GM23338 (cell line): ENCODE measurements around the gene TUBA3E. TPM values are rescaled to one million over a fixed set of nuclear protein-coding genes. Genes with fewer than 3 reads are reported as not detected.
A peak's percentile ranks its signal among the peaks of the same experiment; 100 is the strongest.
"Not testable (repeated sequence)": the region's sequence is repeated elsewhere in the genome, so short reads cannot be mapped to it uniquely, and the experiment has no call there.

Experiments used
- ATAC-seq: fragments of 200-7000 bp; cut with Tn5 transposase; 3 replicates; pipeline ENCODE4 v1.9.1; 2020
- DNase-seq: peaks from one replicate; pipeline ENCODE4 v3.0.0-alpha.2; 2015; ENCODE audit warnings: low spot score
- H2AFZ ChIP-seq: fragments of 200-600 bp; sonication (generic); 2 replicates; pipeline ENCODE4 v1.8.0; 2016; ENCODE audit warnings: antibody characterized with exemption, mild to moderate bottlenecking, moderate library complexity
- H3F3A ChIP-seq: fragments of 200-600 bp; sonication (generic); replicated peaks from 2 replicates; pipeline ENCODE4 v1.8.0; 2017; ENCODE audit warnings: antibody characterized with exemption, mixed run types, low read depth
- H3K27ac ChIP-seq: fragments of 200-600 bp; sonication (generic); 2 replicates; pipeline ENCODE4 v1.6.1; 2016; ENCODE audit warnings: low read depth
- H3K27me3 ChIP-seq: fragments of 200-600 bp; sonication (generic); 2 replicates; pipeline ENCODE4 v1.8.0; 2016; ENCODE audit warnings: mild to moderate bottlenecking, mixed run types, moderate library complexity; ENCODE audit not compliant: insufficient read depth
- H3K36me3 ChIP-seq: fragments of 200-600 bp; sonication (generic); 2 replicates; pipeline ENCODE4 v1.8.0; 2016; ENCODE audit warnings: mild to moderate bottlenecking; ENCODE audit not compliant: insufficient read depth
- H3K4me1 ChIP-seq: fragments of 200-600 bp; sonication (generic); 2 replicates; pipeline ENCODE4 v1.8.0; 2016; ENCODE audit warnings: mild to moderate bottlenecking, moderate library complexity; ENCODE audit not compliant: insufficient read depth
- H3K4me2 ChIP-seq: fragments of 200-600 bp; sonication (generic); 2 replicates; pipeline ENCODE4 v1.7.1; 2017; ENCODE audit warnings: mixed run types
- H3K4me3 ChIP-seq: fragments of 200-600 bp; sonication (generic); 2 replicates; pipeline ENCODE4 v1.6.1; 2016; ENCODE audit warnings: mixed run types
- H3K79me2 ChIP-seq: fragments of 200-600 bp; sonication (generic); replicated peaks from 2 replicates; pipeline ENCODE4 v1.8.0; 2017; ENCODE audit warnings: mild to moderate bottlenecking; ENCODE audit not compliant: insufficient read depth
- H3K9me2 ChIP-seq: fragments of 200-600 bp; sonication (generic); 2 replicates; pipeline ENCODE4 v1.8.0; 2017; ENCODE audit not compliant: insufficient read depth
- H4K20me1 ChIP-seq: fragments of 200-600 bp; sonication (generic); replicated peaks from 2 replicates; pipeline ENCODE4 v1.8.0; 2017; ENCODE audit warnings: mild to moderate bottlenecking; ENCODE audit not compliant: insufficient read depth
- H3K27ac Mint-ChIP-seq: 2 replicates; pipeline ENCODE4 v1.8.0; 2020; ENCODE audit warnings: inconsistent platforms, mild to moderate bottlenecking, moderate library complexity, mixed read lengths
- H3K27me3 Mint-ChIP-seq: 3 replicates; pipeline ENCODE4 v1.8.0; 2022; ENCODE audit warnings: low read depth, mild to moderate bottlenecking, moderate library complexity, mixed read lengths, inconsistent platforms; ENCODE audit not compliant: insufficient read depth, poor library complexity
- H3K36me3 Mint-ChIP-seq: 3 replicates; pipeline ENCODE4 v1.8.0; 2021; ENCODE audit warnings: low read depth, mild to moderate bottlenecking, inconsistent platforms, moderate library complexity, mixed read lengths
- H3K4me1 Mint-ChIP-seq: 3 replicates; pipeline ENCODE4 v1.8.0; 2020; ENCODE audit warnings: mild to moderate bottlenecking, inconsistent platforms, mixed read lengths
- H3K4me3 Mint-ChIP-seq: 3 replicates; pipeline ENCODE4 v1.8.0; 2021; ENCODE audit warnings: moderate library complexity, mild to moderate bottlenecking, inconsistent platforms, mixed read lengths
- H3K9me3 Mint-ChIP-seq: 3 replicates; pipeline ENCODE4 v1.8.0; 2020; ENCODE audit warnings: moderate library complexity, mild to moderate bottlenecking, inconsistent platforms, mixed read lengths
- CREB1 ChIP-seq: fragments of 250-450 bp; sonication (Bioruptor Pico); IDR thresholded peaks from 2 replicates; pipeline ENCODE4 v1.5.0; 2020; ENCODE audit warnings: low read depth, mild to moderate bottlenecking, moderate library complexity
- EZH2 ChIP-seq: fragments of 200-600 bp; sonication (generic); IDR thresholded peaks from one replicate; pipeline ENCODE4 v1.8.0; 2017; ENCODE audit warnings: antibody characterized with exemption, mild to moderate bottlenecking, low read depth; ENCODE audit not compliant: unreplicated experiment
- JUNB ChIP-seq: IDR thresholded peaks from one replicate; pipeline ENCODE4 v1.6.1; 2016; ENCODE audit warnings: antibody characterized with exemption; ENCODE audit not compliant: unreplicated experiment
- ZNF114 ChIP-seq: fragments of 250-450 bp; sonication (Bioruptor Pico); IDR thresholded peaks from 2 replicates; pipeline ENCODE4 v1.5.0; 2020; ENCODE audit warnings: mild to moderate bottlenecking, moderate library complexity
- ZNF331 ChIP-seq: fragments of 250-450 bp; sonication (Bioruptor Pico); IDR thresholded peaks from 2 replicates; pipeline ENCODE4 v1.5.0; 2020; ENCODE audit warnings: low read depth, mild to moderate bottlenecking, moderate library complexity
- polyA plus RNA-seq: library from polyadenylated mRNA; unstranded; fragments of >200 nt; fragmentation: Nextera tagmentation; extraction: Ambion mirVana; gene quantifications from 2 replicates; pipeline ENCODE4 v1.2.1, GENCODE V29; 2016
- total RNA-seq: library from RNA; depleted of rRNA; stranded (reverse); fragments of >200 nt; shearing (Covaris generic); gene quantifications from 2 replicates; pipeline ENCODE4 v1.2.3, GENCODE V29; 2014

Gene TUBA3E
- total and polyA plus RNA-seq, 2 experiments from 2014 or later = 0.21 to 0.31 TPM

- TF ChIP-seq ZNF114 (no peak), EZH2 (no peak)
These were observed 8.0 kb downstream of the TUBA3E start (continued) for GRCh38 chr2:130190237-130190636.

GRCh38 chr2:130188958-130189357 is 9.3 kb downstream of the TUBA3E start:
- not testable (repeated sequence) for H3K9me2 ChIP-seq, H4K20me1 ChIP-seq, H3K9me3 Mint-ChIP-seq, H3K4me1 Mint-ChIP-seq, H3F3A ChIP-seq, ATAC-seq, H3K36me3 Mint-ChIP-seq, H3K4me3 Mint-ChIP-seq, H3K4me1 ChIP-seq, DNase-seq, H3K79me2 ChIP-seq, H3K27me3 ChIP-seq, H3K36me3 ChIP-seq, H3K4me3 ChIP-seq, H3K27me3 Mint-ChIP-seq, H2AFZ ChIP-seq, H3K27ac Mint-ChIP-seq, H3K4me2 ChIP-seq, H3K27ac ChIP-seq

DNA sequence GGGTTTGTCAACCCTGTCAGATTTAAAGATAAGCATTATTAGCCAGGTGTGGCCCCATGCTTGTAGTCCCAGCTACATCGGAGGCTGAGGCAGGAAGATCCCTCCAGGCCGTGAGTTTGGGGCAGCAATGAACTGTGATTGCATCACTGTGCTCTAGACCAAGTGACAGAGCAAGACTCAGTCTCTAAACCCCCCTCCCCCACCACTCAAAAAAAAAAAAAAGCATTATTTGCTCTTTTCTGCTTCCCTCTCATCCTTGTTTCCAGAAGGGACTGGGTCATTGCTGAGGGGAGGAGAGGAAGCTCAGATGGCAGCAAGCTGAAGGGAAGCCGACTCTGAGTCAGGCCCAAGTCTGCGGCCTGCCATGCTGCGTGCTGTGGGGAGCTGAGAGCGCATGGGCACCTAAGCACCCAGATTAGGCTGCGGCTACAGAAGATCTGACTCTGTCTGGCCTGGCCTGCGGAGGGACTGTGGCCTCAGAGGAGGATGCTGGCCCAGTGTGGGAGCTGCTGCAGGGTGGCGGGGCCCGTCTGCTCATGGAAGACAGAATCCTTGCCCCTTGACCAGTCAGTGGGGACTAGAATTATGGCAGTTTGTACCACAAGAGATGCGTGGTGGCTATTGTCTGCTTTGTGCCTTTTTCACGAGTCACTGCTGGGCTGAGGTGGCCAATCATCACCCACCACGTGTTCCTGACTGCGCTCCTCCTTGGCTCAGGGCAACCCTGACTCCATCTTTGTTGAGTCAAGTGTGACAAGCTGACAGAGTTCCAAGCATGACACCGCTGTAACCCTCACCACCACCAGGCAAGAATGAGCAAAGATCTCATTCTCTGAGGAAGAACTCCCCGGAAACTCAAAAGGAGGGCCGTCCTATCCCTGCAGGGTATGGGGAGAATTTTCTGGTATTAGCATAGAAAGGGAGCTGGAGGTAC is 10.1 kb downstream of the TUBA3E start:
- not testable (repeated sequence) for ATAC-seq, H3K4me3 Mint-ChIP-seq
- H3K27ac Mint-ChIP-seq = peak overlapping the region; percentile 74

DNA sequence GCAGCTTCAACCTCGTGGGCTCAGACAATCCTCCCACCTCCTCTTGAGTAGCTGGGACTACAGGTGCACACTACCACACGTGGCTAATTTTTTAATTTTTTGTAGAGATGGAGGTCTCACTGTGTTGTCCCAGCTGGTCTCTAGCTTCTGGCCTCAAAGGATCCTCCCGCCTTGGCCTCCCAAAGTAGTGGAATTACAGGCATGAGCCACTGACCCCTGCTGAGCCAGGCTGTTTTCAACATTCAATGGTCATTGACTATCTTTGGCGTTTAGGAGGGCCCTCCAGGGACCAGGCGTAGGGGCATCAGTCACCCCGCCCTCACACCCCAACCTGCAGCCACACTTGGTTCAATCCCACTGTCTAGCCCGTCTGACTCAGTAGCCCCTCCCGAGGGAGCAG is 11.0 kb downstream of the TUBA3E start:
- Mint-ChIP-seq H3K27me3 (peaks cover 5% of the 10 kb centered on the region), H3K27ac (no peak overlapping the region), H3K36me3 (peaks cover 3% of the 10 kb centered on the region), H3K4me3 (no peak overlapping the region), H3K9me3 (no peaks in the 10 kb centered on the region), H3K4me1 (peaks cover 10% of the 10 kb centered on the region; the same call in 2 of the 3 replicates)
- no peak overlapping the region for H2AFZ ChIP-seq
- no peak overlapping the region for H3K27ac ChIP-seq
- H3K36me3 ChIP-seq = no peaks in the 10 kb centered on the region
- H3K4me1 ChIP-seq = no peaks in the 10 kb centered on the region
- H3K27me3 ChIP-seq = no peaks in the 10 kb centered on the region
- H4K20me1 ChIP-seq = no peaks in the 10 kb centered on the region
- H3K9me2 ChIP-seq = no peaks in the 10 kb centered on the region
- H3K79me2 ChIP-seq = 0 out of 2 replicates have a peak, but pooled peaks cover 2% of the 10 kb centered on the region
- H3K4me2 ChIP-seq = no peak overlapping the region
- H3F3A ChIP-seq = no peaks in the 10 kb centered on the region
- TF ChIP-seq CREB1 (no peak), JUNB (no peak), ZNF331 (CRISPR knock-in tag) (no peak)
- ATAC-seq (no peak), DNase-seq (no peak)
- no peak overlapping the region for H3K4me3 ChIP-seq

More for the DNA sequence above, 10.1 kb downstream of the TUBA3E start:
- not testable (repeated sequence) for H3K36me3 Mint-ChIP-seq, H3K36me3 ChIP-seq, H3F3A ChIP-seq, H3K9me2 ChIP-seq, H3K27me3 ChIP-seq, H3K79me2 ChIP-seq, DNase-seq, H3K4me3 ChIP-seq, H3K27ac ChIP-seq, H2AFZ ChIP-seq, H3K9me3 Mint-ChIP-seq, H3K4me2 ChIP-seq, H4K20me1 ChIP-seq, H3K4me1 ChIP-seq, H3K27me3 Mint-ChIP-seq
- H3K4me1 Mint-ChIP-seq = peaks cover 12% of the 10 kb centered on the region; the same call in 2 of the 3 replicates
